ENCODE data around the gene ICAM4.

DNA sequence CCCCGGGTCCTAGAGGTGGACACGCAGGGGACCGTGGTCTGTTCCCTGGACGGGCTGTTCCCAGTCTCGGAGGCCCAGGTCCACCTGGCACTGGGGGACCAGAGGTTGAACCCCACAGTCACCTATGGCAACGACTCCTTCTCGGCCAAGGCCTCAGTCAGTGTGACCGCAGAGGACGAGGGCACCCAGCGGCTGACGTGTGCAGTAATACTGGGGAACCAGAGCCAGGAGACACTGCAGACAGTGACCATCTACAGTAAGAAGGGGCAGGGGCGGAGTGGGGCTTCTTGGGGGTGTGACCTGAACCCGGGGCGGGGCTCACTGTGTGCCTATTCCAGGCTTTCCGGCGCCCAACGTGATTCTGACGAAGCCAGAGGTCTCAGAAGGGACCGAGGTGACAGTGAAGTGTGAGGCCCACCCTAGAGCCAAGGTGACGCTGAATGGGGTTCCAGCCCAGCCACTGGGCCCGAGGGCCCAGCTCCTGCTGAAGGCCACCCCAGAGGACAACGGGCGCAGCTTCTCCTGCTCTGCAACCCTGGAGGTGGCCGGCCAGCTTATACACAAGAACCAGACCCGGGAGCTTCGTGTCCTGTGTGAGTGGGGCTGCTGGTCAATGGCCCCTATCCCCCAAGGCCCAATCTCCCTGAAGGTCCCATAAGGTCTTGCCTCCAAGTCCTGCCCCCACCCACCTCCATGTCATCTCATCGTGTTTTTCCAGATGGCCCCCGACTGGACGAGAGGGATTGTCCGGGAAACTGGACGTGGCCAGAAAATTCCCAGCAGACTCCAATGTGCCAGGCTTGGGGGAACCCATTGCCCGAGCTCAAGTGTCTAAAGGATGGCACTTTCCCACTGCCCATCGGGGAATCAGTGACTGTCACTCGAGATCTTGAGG, 2.4 kb upstream of the ICAM4 start:
- no peak for TF ChIP-seq GABPB1 (CRISPR knock-in tag; IDR thresholded peaks at IDR 0.05)
- TF ChIP-seq, protein P1, sequence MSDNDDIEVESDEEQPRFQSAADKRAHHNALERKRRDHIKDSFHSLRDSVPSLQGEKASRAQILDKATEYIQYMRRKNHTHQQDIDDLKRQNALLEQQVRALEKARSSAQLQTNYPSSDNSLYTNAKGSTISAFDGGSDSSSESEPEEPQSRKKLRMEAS (CRISPR knock-in tag; IDR thresholded peaks at IDR 0.05), result no peak
- no peak for TF ChIP-seq CTCF (IDR thresholded peaks at IDR 0.05)
- no peak for TF ChIP-seq ARID4B (CRISPR knock-in tag; IDR thresholded peaks at IDR 0.05; ENCODE audit: borderline replicate concordance)
- TF ChIP-seq PRDM15 (CRISPR knock-in tag; IDR thresholded peaks at IDR 0.05), result no peak
- TF ChIP-seq, protein P2, sequence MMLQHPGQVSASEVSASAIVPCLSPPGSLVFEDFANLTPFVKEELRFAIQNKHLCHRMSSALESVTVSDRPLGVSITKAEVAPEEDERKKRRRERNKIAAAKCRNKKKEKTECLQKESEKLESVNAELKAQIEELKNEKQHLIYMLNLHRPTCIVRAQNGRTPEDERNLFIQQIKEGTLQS (CRISPR knock-in tag; conservative IDR thresholded peaks at IDR 0.05), result no peak
- TF ChIP-seq, protein P3, sequence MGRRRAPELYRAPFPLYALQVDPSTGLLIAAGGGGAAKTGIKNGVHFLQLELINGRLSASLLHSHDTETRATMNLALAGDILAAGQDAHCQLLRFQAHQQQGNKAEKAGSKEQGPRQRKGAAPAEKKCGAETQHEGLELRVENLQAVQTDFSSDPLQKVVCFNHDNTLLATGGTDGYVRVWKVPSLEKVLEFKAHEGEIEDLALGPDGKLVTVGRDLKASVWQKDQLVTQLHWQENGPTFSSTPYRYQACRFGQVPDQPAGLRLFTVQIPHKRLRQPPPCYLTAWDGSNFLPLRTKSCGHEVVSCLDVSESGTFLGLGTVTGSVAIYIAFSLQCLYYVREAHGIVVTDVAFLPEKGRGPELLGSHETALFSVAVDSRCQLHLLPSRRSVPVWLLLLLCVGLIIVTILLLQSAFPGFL (CRISPR knock-in tag; IDR thresholded peaks at IDR 0.05; ENCODE audit: borderline replicate concordance), result no peak
- TF ChIP-seq, protein P4, sequence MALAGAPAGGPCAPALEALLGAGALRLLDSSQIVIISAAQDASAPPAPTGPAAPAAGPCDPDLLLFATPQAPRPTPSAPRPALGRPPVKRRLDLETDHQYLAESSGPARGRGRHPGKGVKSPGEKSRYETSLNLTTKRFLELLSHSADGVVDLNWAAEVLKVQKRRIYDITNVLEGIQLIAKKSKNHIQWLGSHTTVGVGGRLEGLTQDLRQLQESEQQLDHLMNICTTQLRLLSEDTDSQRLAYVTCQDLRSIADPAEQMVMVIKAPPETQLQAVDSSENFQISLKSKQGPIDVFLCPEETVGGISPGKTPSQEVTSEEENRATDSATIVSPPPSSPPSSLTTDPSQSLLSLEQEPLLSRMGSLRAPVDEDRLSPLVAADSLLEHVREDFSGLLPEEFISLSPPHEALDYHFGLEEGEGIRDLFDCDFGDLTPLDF (CRISPR knock-in tag; IDR thresholded peaks at IDR 0.05), result no peak
- no peak for TF ChIP-seq CDX4 (CRISPR knock-in tag; IDR thresholded peaks at IDR 0.05; ENCODE audit: borderline replicate concordance)
- TF ChIP-seq FOXK1 (CRISPR knock-in tag; IDR thresholded peaks at IDR 0.05), result no peak
- no peak for TF ChIP-seq CREB1 (CRISPR knock-in tag; IDR thresholded peaks at IDR 0.05)
